ENCODE data around the gene DOHH. TPM values are rescaled to one million over a fixed set of nuclear protein-coding genes. Genes with fewer than 3 reads are reported as not detected.

The DOHH gene
- total and polyA plus RNA-seq, 2 experiments from 2014 or later, result 15.0 to 20.4 TPM

DNA sequence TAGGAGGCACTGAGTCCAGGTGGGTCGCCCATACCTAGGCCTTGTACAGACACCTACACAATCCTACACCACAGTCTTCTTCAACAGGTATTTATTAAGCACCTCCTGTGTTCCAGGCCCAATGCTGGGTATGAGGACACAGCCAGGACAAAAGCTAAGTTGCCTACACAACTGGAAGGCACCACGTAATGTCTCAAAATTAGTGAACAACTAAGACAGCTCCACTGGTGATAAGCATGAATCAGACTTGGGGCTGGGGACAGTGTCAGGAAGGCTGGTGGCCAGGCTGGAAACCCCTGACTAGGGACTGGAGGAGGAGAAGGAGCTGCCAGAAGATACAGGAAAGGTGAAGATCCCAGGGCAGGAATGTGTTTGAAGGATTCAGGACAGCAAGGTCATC is 22.5 kb downstream of the DOHH start:
- H3K4me1 ChIP-seq (ENCODE audit: insufficient read depth), result no peaks in the 10 kb centered on the region
- no peak overlapping the region for H2AFZ ChIP-seq
- no peaks in the 10 kb centered on the region for H3K79me2 ChIP-seq (ENCODE audit: insufficient read depth)
- DNase-seq, result no peak
- H3K9me3 ChIP-seq (ENCODE audit: low read depth), result no peaks in the 10 kb centered on the region
- no peaks in the 10 kb centered on the region for H3K9me2 ChIP-seq (ENCODE audit: insufficient read depth)
- TF ChIP-seq EZH2phosphoT487 (IDR thresholded peaks at IDR 0.05; ENCODE audit: insufficient read depth, low read depth) (no peak), EZH2 (IDR thresholded peaks at IDR 0.05; ENCODE audit: insufficient read depth, poor library complexity, severe bottlenecking) (no peak)
- no peak overlapping the region for H3K27ac ChIP-seq
- no peak overlapping the region for H3K4me2 ChIP-seq (ENCODE audit: unreplicated experiment)
- H3K27me3 ChIP-seq (replicated peaks; ENCODE audit: insufficient read depth), result peaks cover 21% of the 10 kb centered on the region
- no peak overlapping the region for H3K4me3 ChIP-seq
- H3F3A ChIP-seq (ENCODE audit: insufficient read depth), result no peaks in the 10 kb centered on the region
- no peaks in the 10 kb centered on the region for H4K20me1 ChIP-seq (ENCODE audit: insufficient read depth)
- in situ Hi-C loops (cut with MboI), result no loop called here
- WGBS, 2 experiments (ENCODE audit: low coverage in 1 of 2, low lambda C conversion rate in 2 of 2, missing lambda C conversion rate in 2 of 2), result 90 to 92% methylated on average over 1 to 2 of the region's 2 CpGs
- H3K36me3 ChIP-seq (ENCODE audit: low read depth), result no peaks in the 10 kb centered on the region
- no peak overlapping the region for H3K9ac ChIP-seq

DNA sequence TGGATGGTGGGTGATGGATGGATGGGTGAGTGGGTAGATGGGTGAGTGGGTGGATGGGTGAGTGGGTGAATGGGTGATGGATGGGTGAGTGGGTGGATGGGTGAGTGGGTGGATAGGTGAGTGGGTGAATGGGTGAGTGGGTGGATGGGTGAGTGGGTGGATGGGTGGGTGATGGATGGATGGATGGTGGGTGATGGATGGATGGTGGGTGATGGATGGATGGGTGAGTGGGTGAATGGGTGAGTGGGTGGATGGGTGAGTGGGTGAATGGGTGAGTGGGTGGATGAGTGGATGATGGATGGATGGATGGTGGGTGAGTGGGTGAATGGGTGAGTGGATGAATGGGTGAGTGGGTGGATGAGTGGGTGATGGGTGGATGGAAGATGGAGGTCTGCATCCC is 23.0 kb downstream of the DOHH start:
- H3K27ac ChIP-seq, result no peak overlapping the region
- H3K4me3 ChIP-seq, result no peak overlapping the region
- in situ Hi-C loops (cut with MboI), result no loop called here
- DNase-seq, result no peak
- no peaks in the 10 kb centered on the region for H3K79me2 ChIP-seq (ENCODE audit: insufficient read depth)
- no peaks in the 10 kb centered on the region for H4K20me1 ChIP-seq (ENCODE audit: insufficient read depth)
- peaks cover 20% of the 10 kb centered on the region for H3K27me3 ChIP-seq (replicated peaks; ENCODE audit: insufficient read depth)
- no peaks in the 10 kb centered on the region for H3K9me2 ChIP-seq (ENCODE audit: insufficient read depth)
- no peaks in the 10 kb centered on the region for H3K9me3 ChIP-seq (ENCODE audit: low read depth)
- H3K4me2 ChIP-seq (ENCODE audit: unreplicated experiment), result no peak overlapping the region
- H3F3A ChIP-seq (ENCODE audit: insufficient read depth), result no peaks in the 10 kb centered on the region
- H2AFZ ChIP-seq, result no peak overlapping the region
- TF ChIP-seq EZH2phosphoT487 (IDR thresholded peaks at IDR 0.05; ENCODE audit: insufficient read depth, low read depth) (no peak), EZH2 (IDR thresholded peaks at IDR 0.05; ENCODE audit: insufficient read depth, poor library complexity, severe bottlenecking) (no peak)
- H3K4me1 ChIP-seq (ENCODE audit: insufficient read depth), result no peaks in the 10 kb centered on the region
- H3K9ac ChIP-seq, result no peak overlapping the region
- H3K36me3 ChIP-seq (ENCODE audit: low read depth), result no peaks in the 10 kb centered on the region

DNA sequence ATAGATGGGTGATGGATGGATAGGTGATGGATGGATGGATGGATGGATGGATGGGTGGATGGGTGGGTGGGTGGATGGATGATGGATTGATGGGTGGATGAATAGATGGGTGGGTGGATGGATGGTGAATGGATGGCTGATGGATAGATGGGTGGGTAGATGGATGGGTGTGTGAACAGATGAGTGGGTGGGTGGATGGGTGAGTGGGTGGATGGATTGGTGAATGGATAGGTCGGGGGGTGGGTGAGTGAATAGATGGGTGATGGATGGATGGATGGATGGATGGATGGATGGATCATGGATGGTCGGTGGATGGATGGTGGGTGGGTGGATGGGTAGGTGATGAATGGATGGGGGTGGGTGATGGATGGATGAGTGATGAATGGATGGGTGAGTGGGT is 23.6 kb downstream of the DOHH start:
- no peak for DNase-seq
- H4K20me1 ChIP-seq (ENCODE audit: insufficient read depth), result no peaks in the 10 kb centered on the region
- no peak overlapping the region for H3K27ac ChIP-seq
- H3K9me3 ChIP-seq (ENCODE audit: low read depth), result no peaks in the 10 kb centered on the region
- H3K27me3 ChIP-seq (replicated peaks; ENCODE audit: insufficient read depth), result peaks cover 13% of the 10 kb centered on the region
- H3K9me2 ChIP-seq (ENCODE audit: insufficient read depth), result no peaks in the 10 kb centered on the region
- H3K4me3 ChIP-seq, result no peak overlapping the region
- in situ Hi-C loops (cut with MboI), result no loop called here
- no peaks in the 10 kb centered on the region for H3K79me2 ChIP-seq (ENCODE audit: insufficient read depth)
- H2AFZ ChIP-seq, result no peak overlapping the region
- H3F3A ChIP-seq (ENCODE audit: insufficient read depth), result no peaks in the 10 kb centered on the region
- no peaks in the 10 kb centered on the region for H3K4me1 ChIP-seq (ENCODE audit: insufficient read depth)
- no peak overlapping the region for H3K9ac ChIP-seq
- no peak for TF ChIP-seq EZH2phosphoT487 (IDR thresholded peaks at IDR 0.05; ENCODE audit: insufficient read depth, low read depth)
- TF ChIP-seq EZH2 (IDR thresholded peaks at IDR 0.05; ENCODE audit: insufficient read depth, poor library complexity, severe bottlenecking), result no peak
- no peak overlapping the region for H3K4me2 ChIP-seq (ENCODE audit: unreplicated experiment)
- WGBS, 2 experiments (ENCODE audit: low coverage in 1 of 2, low lambda C conversion rate in 2 of 2, missing lambda C conversion rate in 2 of 2), result 45% methylated on average over 2 of the region's 2 CpGs; no CpG with 5 or more reads in 1 of the 2 experiments
- no peaks in the 10 kb centered on the region for H3K36me3 ChIP-seq (ENCODE audit: low read depth)

DNA sequence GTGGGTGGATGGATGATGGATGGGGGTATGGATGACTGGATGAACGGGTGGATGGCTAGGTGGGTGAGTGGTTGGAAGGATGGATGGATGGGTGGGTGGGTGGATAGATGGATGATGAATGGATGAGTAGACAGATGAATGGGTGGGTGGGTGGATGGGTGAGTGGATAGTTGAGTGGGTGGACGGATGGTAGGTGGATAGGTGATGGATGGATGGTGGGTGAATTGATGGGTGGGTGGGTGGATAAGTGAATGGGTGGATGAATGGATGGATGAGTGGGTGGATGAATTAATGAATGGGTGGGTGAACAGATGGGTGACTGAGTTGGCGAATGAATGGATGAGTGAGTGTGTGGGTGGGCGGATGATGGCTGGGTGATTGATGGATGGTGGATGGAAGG is 25.0 kb downstream of the DOHH start:
- Histone ChIP-seq H4K20me1 (ENCODE audit: insufficient read depth) (no peaks in the 10 kb centered on the region), H3K9me2 (ENCODE audit: insufficient read depth) (no peaks in the 10 kb centered on the region), H3K4me1 (ENCODE audit: insufficient read depth) (no peaks in the 10 kb centered on the region), H3K4me3 (no peak overlapping the region), H3K9ac (no peak overlapping the region), H3K36me3 (ENCODE audit: low read depth) (no peaks in the 10 kb centered on the region), H3F3A (ENCODE audit: insufficient read depth) (no peaks in the 10 kb centered on the region), H3K27ac (no peak overlapping the region), H3K27me3 (replicated peaks; ENCODE audit: insufficient read depth) (no peaks in the 10 kb centered on the region), H2AFZ (no peak overlapping the region), H3K4me2 (ENCODE audit: unreplicated experiment) (no peak overlapping the region), H3K9me3 (ENCODE audit: low read depth) (no peaks in the 10 kb centered on the region), H3K79me2 (ENCODE audit: insufficient read depth) (no peaks in the 10 kb centered on the region)
- WGBS, 2 experiments (ENCODE audit: low coverage in 1 of 2, low lambda C conversion rate in 2 of 2, missing lambda C conversion rate in 2 of 2), result 52% methylated on average over 3 to 4 of the region's 4 CpGs
- in situ Hi-C loops (cut with MboI), result no loop called here
- TF ChIP-seq EZH2phosphoT487 (IDR thresholded peaks at IDR 0.05; ENCODE audit: insufficient read depth, low read depth) (no peak), EZH2 (IDR thresholded peaks at IDR 0.05; ENCODE audit: insufficient read depth, poor library complexity, severe bottlenecking) (no peak)
- DNase-seq, result no peak

DNA sequence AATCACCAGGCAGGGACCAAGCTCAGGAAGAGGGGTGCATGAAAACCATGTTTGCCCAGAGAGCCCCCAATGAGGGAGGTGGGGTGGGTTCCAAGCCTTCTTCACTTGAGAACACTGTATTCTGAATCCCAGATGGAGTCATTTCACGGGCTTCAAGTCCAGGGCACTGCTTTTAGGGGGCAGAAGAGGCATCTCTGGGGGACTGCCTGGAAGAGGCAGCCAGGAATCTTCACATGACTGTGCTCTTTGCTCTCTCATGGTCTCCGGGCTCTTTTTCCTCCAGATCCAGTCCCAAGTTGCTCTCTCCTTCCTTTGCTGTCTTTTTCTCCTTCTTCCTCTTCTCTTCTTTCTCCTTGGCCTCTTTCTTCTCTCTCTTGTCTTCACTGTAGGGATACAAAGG is 25.9 kb downstream of the DOHH start:
- H3K9me3 ChIP-seq (ENCODE audit: low read depth), result no peaks in the 10 kb centered on the region
- no peak overlapping the region for H3K4me3 ChIP-seq
- 0 out of 2 replicates have a peak, but pooled peaks cover 3% of the 10 kb centered on the region for H3F3A ChIP-seq (ENCODE audit: insufficient read depth)
- 59 to 61% methylated on average over 2 of the region's 2 CpGs for WGBS, 2 experiments (ENCODE audit: low coverage in 1 of 2, low lambda C conversion rate in 2 of 2, missing lambda C conversion rate in 2 of 2)
- H3K9ac ChIP-seq, result no peak overlapping the region
- no peaks in the 10 kb centered on the region for H4K20me1 ChIP-seq (ENCODE audit: insufficient read depth)
- H3K27me3 ChIP-seq (replicated peaks; ENCODE audit: insufficient read depth), result no peaks in the 10 kb centered on the region
- no peaks in the 10 kb centered on the region for H3K36me3 ChIP-seq (ENCODE audit: low read depth)
- in situ Hi-C loops (cut with MboI), result loop anchor here (5.0 kb wide), 1 partner anchor 147 kb away; no protein-coding TSS in a partner anchor
- no peak overlapping the region for H2AFZ ChIP-seq
- H3K9me2 ChIP-seq (ENCODE audit: insufficient read depth), result no peaks in the 10 kb centered on the region
- DNase-seq, result no peak
- no peaks in the 10 kb centered on the region for H3K79me2 ChIP-seq (ENCODE audit: insufficient read depth)
- H3K4me2 ChIP-seq (ENCODE audit: unreplicated experiment), result no peak overlapping the region
- H3K27ac ChIP-seq, result no peak overlapping the region
- TF ChIP-seq EZH2 (IDR thresholded peaks at IDR 0.05; ENCODE audit: insufficient read depth, poor library complexity, severe bottlenecking) (no peak), EZH2phosphoT487 (IDR thresholded peaks at IDR 0.05; ENCODE audit: insufficient read depth, low read depth) (no peak)
- no peaks in the 10 kb centered on the region for H3K4me1 ChIP-seq (ENCODE audit: insufficient read depth)
